GM12873 (cell line): ENCODE results near the gene CCDC175.

Source experiments
- TF ChIP-seq, protein P1 (sequence below): IDR thresholded peaks from 2 replicates; pipeline ENCODE4 v1.5.1; 2012; ENCODE audit warnings: low read depth, mild to moderate bottlenecking, moderate library complexity, low read length, control low read depth; ENCODE audit not compliant: insufficient read depth; ENCODE audit errors: missing control alignments

The CCDC175 gene

DNA sequence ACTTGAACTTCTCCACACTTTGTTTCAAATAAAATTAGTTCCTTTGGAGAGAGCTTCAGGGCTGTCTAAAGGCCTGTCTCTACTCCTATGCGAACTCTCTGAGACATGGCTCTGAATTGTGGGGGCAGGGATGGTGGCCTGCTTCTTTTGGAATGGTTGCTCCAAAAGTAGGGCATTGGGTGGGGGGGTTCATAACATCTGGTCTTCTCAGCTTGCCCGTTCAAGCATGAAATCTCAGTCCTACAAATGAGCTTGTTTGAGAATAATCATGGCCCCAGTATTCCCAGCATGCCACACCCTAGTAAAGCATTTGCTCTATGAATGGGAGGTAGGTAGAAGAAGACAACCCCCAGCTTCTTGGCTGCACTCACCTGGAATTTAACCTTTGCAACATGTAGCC, 118.1 kb downstream of the CCDC175 start:
- TF ChIP-seq, protein P1, sequence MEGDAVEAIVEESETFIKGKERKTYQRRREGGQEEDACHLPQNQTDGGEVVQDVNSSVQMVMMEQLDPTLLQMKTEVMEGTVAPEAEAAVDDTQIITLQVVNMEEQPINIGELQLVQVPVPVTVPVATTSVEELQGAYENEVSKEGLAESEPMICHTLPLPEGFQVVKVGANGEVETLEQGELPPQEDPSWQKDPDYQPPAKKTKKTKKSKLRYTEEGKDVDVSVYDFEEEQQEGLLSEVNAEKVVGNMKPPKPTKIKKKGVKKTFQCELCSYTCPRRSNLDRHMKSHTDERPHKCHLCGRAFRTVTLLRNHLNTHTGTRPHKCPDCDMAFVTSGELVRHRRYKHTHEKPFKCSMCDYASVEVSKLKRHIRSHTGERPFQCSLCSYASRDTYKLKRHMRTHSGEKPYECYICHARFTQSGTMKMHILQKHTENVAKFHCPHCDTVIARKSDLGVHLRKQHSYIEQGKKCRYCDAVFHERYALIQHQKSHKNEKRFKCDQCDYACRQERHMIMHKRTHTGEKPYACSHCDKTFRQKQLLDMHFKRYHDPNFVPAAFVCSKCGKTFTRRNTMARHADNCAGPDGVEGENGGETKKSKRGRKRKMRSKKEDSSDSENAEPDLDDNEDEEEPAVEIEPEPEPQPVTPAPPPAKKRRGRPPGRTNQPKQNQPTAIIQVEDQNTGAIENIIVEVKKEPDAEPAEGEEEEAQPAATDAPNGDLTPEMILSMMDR: no peak

DNA sequence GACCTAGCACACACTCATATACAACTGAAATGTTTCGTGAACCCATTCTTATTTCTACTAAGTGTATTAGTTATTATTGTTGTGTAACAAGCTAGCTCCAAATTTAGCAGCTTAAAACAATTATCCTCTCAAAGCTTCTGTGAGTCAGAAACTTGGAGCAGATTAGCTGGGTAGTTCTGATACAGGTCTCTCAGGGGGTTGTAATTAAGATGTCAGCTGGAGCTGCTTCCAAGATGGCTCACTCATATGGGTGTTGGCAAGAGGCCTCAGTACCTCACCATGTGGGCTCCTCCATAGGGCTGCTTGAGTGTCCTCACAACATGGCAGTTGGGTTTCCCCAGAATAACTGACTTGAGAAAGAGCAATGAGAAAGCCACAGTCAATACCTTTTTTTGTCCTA, 121.2 kb downstream of the CCDC175 start:
- TF ChIP-seq, protein P1: no peak
